Caki2 (cell line): ENCODE data around the gene IPO11. TPM values are rescaled to one million over a fixed set of nuclear protein-coding genes. Genes with fewer than 3 reads are reported as not detected.
"Not testable (repeated sequence)": the region's sequence is repeated elsewhere in the genome, so short reads cannot be mapped to it uniquely, and the experiment has no call there.

ENCODE experiments used
- DNase-seq: peaks from one replicate; pipeline ENCODE4 v3.0.0-alpha.2; 2015; ENCODE audit warnings: low read depth
- in situ Hi-C: cut with HindIII; loops from 2 replicates; pipeline ENCODE4 v1.10.0; 2016; ENCODE audit warnings: low sequenced_read_pairs, low pct_unique_long_range_greater_than_20kb, mixed read lengths
- total RNA-seq: library from RNA; depleted of rRNA; stranded (reverse); fragments of >200 nt; shearing (Covaris generic); gene quantifications from 2 replicates; pipeline ENCODE4 v1.2.3, GENCODE V29; 2014; ENCODE audit warnings: low replicate concordance

Gene IPO11
- total RNA-seq, 1 experiment from 2014 or later: 18.9 TPM

- DNase-seq: no peak
- in situ Hi-C loops: no loop called here
Measured at GRCh38 chr5:62550103-62550502, 137.5 kb downstream of the IPO11 start.

- no peak for DNase-seq
- in situ Hi-C loops: no loop called here
Measured at GRCh38 chr5:62555930-62556329, 143.4 kb downstream of the IPO11 start.

DNA sequence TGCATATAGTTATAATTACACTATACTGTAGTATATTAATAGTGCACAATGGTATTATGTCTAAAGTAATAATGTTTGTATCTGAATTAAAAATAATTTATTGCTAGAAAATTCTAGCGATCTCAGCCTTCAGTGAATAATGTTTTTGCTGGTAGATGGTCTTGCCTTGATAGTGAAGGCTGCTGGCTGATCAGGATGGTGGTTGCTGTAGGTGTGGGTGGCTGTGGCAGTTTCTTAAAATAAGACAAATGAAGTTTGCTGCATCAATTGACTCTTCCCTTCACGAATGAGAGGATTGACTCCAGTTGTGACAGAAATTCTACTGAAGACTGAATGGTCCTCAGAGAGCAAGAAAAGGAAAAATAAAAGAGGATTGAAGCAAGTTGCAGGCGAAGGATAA is 146.4 kb downstream of the IPO11 start:
- DNase-seq: no peak
- in situ Hi-C loops: no loop called here

- in situ Hi-C loops: no loop called here
- no peak for DNase-seq
Measured at GRCh38 chr5:62560786-62561185, 148.2 kb downstream of the IPO11 start.

GRCh38 chr5:62561896-62562295 is 149.3 kb downstream of the IPO11 start:
- DNase-seq: no peak
- in situ Hi-C loops: no loop called here

DNA sequence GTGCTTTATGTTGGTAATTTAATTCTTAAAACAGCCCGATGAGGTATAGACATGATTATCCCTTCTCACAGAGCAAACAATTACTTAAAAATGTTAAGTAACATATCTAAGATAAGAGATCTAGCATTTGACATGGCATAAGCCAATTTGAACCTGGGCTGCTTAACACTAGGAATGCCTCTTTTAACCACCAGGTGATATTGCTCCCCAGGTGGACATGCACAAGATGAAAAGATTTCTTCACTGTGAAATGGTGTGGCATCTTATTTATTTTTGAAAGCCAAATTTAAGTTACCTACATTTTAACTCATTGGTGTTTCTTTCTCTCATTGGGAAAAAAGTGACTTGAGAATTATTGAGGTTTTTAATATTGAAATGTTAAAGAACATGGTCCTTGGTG is 150.3 kb downstream of the IPO11 start:
- in situ Hi-C loops: no loop called here
- DNase-seq: no peak

GRCh38 chr5:62564101-62564500 is 151.5 kb downstream of the IPO11 start:
- in situ Hi-C loops: no loop called here
- no peak for DNase-seq

DNA sequence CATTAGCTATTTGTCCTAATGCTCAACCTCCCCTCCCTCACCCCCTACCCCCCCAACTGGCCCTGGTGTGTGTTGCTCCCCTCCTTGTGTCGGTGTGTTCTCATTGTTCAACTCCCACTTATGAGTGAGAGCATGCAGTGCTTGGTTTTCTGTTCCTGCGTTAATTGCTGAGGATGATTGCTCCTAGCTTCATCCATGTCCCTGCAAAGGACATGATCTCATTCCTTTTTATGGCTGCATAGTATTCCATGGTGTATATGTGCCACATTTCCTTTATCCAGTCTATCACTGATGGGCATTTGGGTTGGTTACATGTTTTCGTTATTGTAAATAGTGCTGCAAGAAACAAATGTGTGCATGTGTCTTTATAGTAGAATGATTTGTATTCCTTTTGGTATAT is 153.2 kb downstream of the IPO11 start:
- in situ Hi-C loops: not testable (repeated sequence)

DNA sequence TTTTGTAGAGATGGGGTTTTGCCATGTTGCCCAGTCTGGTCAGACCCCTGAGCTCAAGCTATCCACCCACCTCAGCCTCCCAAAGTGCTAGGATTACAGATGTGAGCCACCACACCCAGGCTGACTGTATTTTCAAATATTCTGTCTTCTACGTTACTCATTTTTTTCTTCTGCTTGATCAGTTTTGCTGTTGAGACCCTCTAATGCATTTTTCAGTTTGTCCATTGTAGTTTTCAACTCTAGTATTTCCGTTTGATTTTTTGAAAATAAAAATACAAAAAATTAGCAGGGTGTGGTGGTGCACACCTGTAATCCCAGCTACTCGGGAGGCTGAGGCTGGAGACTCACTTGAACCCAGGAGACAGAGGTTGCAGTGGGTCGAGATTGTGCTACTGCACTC is 155.6 kb downstream of the IPO11 start:
- in situ Hi-C loops: no loop called here

More for the DNA sequence above, 153.2 kb downstream of the IPO11 start:
- DNase-seq: not testable (repeated sequence)

GRCh38 chr5:62568800-62569432 is 156.4 kb downstream of the IPO11 start:
- in situ Hi-C loops: no loop called here
- DNase-seq: no peak

More for the DNA sequence above, 155.6 kb downstream of the IPO11 start:
- no peak for DNase-seq

DNA sequence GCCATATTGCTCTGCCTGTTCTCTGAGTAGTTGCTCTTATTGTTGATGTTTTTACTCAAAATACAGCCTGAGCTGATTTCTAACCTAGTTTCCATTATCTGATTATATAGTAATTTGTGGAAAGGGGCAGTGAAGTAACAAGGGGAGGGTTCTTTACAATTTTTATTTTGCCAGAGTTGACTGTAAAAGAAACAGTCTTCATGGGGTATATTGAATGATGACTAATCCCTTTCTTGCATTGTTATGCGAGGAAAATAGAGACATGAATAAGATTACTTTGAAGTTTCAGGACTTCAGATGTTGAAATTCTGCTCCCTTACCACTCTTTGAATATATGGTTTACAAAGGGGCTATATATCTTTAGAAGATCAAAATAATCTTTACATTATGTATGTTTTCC is 156.9 kb downstream of the IPO11 start:
- in situ Hi-C loops: no loop called here
- DNase-seq: no peak

- in situ Hi-C loops: no loop called here
- DNase-seq: no peak
Measured at GRCh38 chr5:62572918-62573514, 160.5 kb downstream of the IPO11 start.

- DNase-seq: no peak
- in situ Hi-C loops: no loop called here
Measured at GRCh38 chr5:62574599-62574998, 162.0 kb downstream of the IPO11 start.

GRCh38 chr5:62575066-62575465 is 162.5 kb downstream of the IPO11 start:
- no peak for DNase-seq
- in situ Hi-C loops: no loop called here

GRCh38 chr5:62575489-62575888 is 162.9 kb downstream of the IPO11 start:
- in situ Hi-C loops: no loop called here
- no peak for DNase-seq

GRCh38 chr5:62576570-62577170 is 164.1 kb downstream of the IPO11 start:
- in situ Hi-C loops: no loop called here
- no peak for DNase-seq

GRCh38 chr5:62577488-62577887 is 164.9 kb downstream of the IPO11 start:
- in situ Hi-C loops: no loop called here
- no peak for DNase-seq

DNA sequence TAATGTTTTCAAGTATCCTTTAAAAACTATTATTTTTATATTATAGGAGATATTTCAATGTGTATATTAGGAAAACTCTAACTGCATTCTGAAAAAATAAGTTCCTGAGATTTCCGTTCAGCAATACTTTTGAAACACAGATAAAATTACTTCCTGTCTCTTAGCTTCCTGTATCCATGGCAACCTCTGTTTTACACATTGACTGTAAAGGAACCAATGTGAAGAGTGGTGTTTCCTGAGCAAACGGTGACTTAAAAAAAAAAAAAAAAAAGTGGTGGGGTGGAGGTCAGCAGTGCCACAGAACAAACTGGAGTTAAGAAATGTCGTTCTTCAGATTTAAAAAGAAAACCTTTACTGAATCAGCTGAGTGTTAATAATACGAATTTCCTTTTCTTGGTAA is 166.0 kb downstream of the IPO11 start, which contains the start of gene LRRC70:
TSS of gene LRRC70 (plus strand) at position 280 of the 400 bp plus-strand sequence. CDS start 620 bp downstream, outside the sequence.
- DNase-seq: no peak
- in situ Hi-C loops: no loop called here

GRCh38 chr5:62579761-62580160 is 167.2 kb downstream of the IPO11 start:
- no peak for DNase-seq
- in situ Hi-C loops: no loop called here
